Activated CD4-positive, alpha-beta T cell treated with anti-CD3 and anti-CD28 coated beads, Interleukin-2, amount 50 U/mL, for 48 hours (primary cell): ENCODE results near the gene HNRNPDL.
"Not testable (repeated sequence)": the region's sequence is repeated elsewhere in the genome, so short reads cannot be mapped to it uniquely, and the experiment has no call there.

Experiments used
- DNase-seq, 2 experiments: peaks; one replicate each; pipeline ENCODE4 v3.0.0-alpha.2; 2020

HNRNPDL gene

GRCh38 chr4:82431831-82432230 is 1.6 kb upstream of the HNRNPDL start:
- no peak for DNase-seq

GRCh38 chr4:82430964-82431745 is 893 bp upstream of the HNRNPDL start:
- peak; percentile 36 to 38 for DNase-seq

GRCh38 chr4:82429728-82430192 is 502 bp downstream of the HNRNPDL start:
- no peak for DNase-seq

- peak; percentile 90 to 92 for DNase-seq
Measured at GRCh38 chr4:82428969-82429727, 1.1 kb downstream of the HNRNPDL start.

- DNase-seq: no peak
Measured at GRCh38 chr4:82428526-82428968, 1.7 kb downstream of the HNRNPDL start.

GRCh38 chr4:82425478-82425877 is 4.8 kb downstream of the HNRNPDL start:
- DNase-seq: no peak

GRCh38 chr4:82423245-82424054 is 6.8 kb downstream of the HNRNPDL start:
- no peak for DNase-seq

GRCh38 chr4:82422616-82423015 is 7.6 kb downstream of the HNRNPDL start:
- DNase-seq: no peak

- no peak for DNase-seq
Measured at GRCh38 chr4:82421796-82422560, 8.3 kb downstream of the HNRNPDL start.

- DNase-seq: no peak
Measured at GRCh38 chr4:82419451-82419850, 10.8 kb downstream of the HNRNPDL start.

- no peak for DNase-seq
Measured at GRCh38 chr4:82415922-82416365, 14.3 kb downstream of the HNRNPDL start.

GRCh38 chr4:82415061-82415460 is 15.2 kb downstream of the HNRNPDL start:
- not testable (repeated sequence) for DNase-seq

GRCh38 chr4:82403725-82404124 is 26.5 kb downstream of the HNRNPDL start:
- no peak for DNase-seq

- no peak for DNase-seq
Measured at GRCh38 chr4:82402196-82402775, 28.0 kb downstream of the HNRNPDL start.

- DNase-seq: no peak
Measured at GRCh38 chr4:82401600-82401999, 28.7 kb downstream of the HNRNPDL start.

GRCh38 chr4:82398263-82398662 is 32.0 kb downstream of the HNRNPDL start:
- DNase-seq: no peak

- DNase-seq: no peak
Measured at GRCh38 chr4:82397527-82397926, 32.7 kb downstream of the HNRNPDL start.

GRCh38 chr4:82394896-82395295 is 35.4 kb downstream of the HNRNPDL start:
- no peak for DNase-seq

- DNase-seq: not testable (repeated sequence)
Measured at GRCh38 chr4:82390061-82390460, 40.2 kb downstream of the HNRNPDL start.

GRCh38 chr4:82388405-82388804 is 41.9 kb downstream of the HNRNPDL start:
- DNase-seq: no peak

GRCh38 chr4:82386312-82386711 is 44.0 kb downstream of the HNRNPDL start:
- DNase-seq: not testable (repeated sequence)

- DNase-seq: no peak
Measured at GRCh38 chr4:82382751-82383150, 47.5 kb downstream of the HNRNPDL start.
